22Rv1 (cell line): Measurements from ENCODE around the gene PLEKHG4B.

Experiments
- ZFX ChIP-seq: fragments of 450-650 bp; IDR thresholded peaks from 2 replicates; pipeline ENCODE4 v1.6.1; 2017; ENCODE audit warnings: antibody characterized with exemption, borderline replicate concordance
- TF ChIP-seq, protein P1 (sequence below): fragments of 450-650 bp; IDR thresholded peaks from 2 replicates; pipeline ENCODE4 v1.5.1; 2017; ENCODE audit warnings: mild to moderate bottlenecking

DNA sequence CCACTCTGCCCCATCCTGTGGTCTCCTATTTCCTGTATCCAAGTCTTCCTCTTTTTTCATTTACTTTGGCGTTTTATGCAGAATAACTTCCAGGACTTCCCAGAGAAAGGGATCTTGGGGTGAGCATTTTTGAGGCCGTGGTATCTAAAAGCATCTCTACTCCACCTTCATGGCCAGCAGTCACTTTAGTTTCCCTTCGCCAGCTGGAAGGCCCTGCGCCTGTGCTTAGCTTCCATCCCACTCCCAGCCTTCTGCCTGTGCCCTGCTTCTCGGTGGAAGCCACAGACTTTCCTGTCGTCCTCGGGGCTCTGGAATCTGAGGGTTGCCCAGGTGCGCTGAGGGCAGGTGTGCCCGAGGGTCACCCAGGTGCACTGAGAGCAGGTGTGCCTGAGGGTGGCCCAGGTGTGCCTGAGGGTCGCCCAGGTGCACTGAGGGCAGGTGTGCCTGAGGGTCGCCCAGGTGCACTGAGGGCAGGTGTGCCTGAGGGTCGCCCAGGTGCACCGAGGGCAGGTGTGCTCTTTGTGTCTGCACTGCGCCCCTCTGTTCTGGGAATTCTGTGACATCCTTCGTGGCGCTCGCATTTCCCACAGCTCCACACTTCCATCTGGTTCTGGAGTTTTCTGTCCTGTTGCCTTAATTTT is 67.0 kb downstream of the PLEKHG4B start:
- TF ChIP-seq, protein P1, sequence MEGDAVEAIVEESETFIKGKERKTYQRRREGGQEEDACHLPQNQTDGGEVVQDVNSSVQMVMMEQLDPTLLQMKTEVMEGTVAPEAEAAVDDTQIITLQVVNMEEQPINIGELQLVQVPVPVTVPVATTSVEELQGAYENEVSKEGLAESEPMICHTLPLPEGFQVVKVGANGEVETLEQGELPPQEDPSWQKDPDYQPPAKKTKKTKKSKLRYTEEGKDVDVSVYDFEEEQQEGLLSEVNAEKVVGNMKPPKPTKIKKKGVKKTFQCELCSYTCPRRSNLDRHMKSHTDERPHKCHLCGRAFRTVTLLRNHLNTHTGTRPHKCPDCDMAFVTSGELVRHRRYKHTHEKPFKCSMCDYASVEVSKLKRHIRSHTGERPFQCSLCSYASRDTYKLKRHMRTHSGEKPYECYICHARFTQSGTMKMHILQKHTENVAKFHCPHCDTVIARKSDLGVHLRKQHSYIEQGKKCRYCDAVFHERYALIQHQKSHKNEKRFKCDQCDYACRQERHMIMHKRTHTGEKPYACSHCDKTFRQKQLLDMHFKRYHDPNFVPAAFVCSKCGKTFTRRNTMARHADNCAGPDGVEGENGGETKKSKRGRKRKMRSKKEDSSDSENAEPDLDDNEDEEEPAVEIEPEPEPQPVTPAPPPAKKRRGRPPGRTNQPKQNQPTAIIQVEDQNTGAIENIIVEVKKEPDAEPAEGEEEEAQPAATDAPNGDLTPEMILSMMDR, result no peak
- no peak for TF ChIP-seq ZFX
